Measurements from ENCODE around the gene RAD54L. TPM values are rescaled to one million over a fixed set of nuclear protein-coding genes. Genes with fewer than 3 reads are reported as not detected.
A peak's percentile ranks its signal among the peaks of the same experiment; 100 is the strongest.
"Not testable (repeated sequence)": the region's sequence is repeated elsewhere in the genome, so short reads cannot be mapped to it uniquely, and the experiment has no call there.

Gene RAD54L
- total and polyA plus RNA-seq, 4 donors: 0.08 to 8.8 (median 0.51) TPM

DNA sequence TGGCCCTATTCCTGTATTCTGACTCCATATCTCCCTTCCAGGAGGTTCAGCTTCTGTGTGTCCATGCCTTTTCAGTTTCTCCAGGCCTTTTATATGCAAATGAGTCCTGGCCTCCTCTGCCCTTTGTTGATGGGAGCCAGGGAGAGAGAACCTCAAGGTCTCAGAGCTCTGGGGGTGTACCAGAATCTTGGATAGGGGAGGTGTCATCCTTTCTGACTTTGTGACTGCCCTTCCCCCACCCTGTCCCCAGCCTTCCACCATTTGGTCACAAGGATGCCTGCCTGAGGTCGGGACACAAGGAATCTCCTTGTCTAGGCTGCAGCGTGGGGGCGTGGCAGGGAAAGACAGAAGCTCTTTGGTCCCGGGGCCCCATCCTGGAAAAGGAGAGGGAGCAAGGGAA, 25.8 kb upstream of the RAD54L start:
- H3K9ac ChIP-seq (ENCODE audit: low read depth in 1 of 2, low read length in 2 of 2): no peak overlapping the region
- H3K36me3 ChIP-seq (ENCODE audit: control insufficient read depth in 4 of 4, insufficient read depth in 3 of 4, low read depth in 1 of 4, low read length in 3 of 4): no peaks in the 10 kb centered on the region
- no peaks in the 10 kb centered on the region for H3K9me3 ChIP-seq (ENCODE audit: control insufficient read depth in 4 of 4, low read length in 3 of 4)
- no peak overlapping the region for H3K4me3 ChIP-seq (ENCODE audit: low read depth in 1 of 3, low read length in 3 of 3)
- WGBS: 59% methylated on average over 4 of the region's 4 CpGs
- no peaks in the 10 kb centered on the region for H3K27me3 ChIP-seq (ENCODE audit: control insufficient read depth in 4 of 4, insufficient read depth in 4 of 4, low read length in 3 of 4)
- TF ChIP-seq JUND (IDR thresholded peaks at IDR 0.05) (no peak), FOXA2 (IDR thresholded peaks at IDR 0.05) (no peak), YY1 (IDR thresholded peaks at IDR 0.05) (no peak), NR2F2 (IDR thresholded peaks at IDR 0.05) (no peak), MAX (IDR thresholded peaks at IDR 0.05) (no peak), RXRA (IDR thresholded peaks at IDR 0.05) (no peak), ATF3 (IDR thresholded peaks at IDR 0.05) (no peak), HNF4G (IDR thresholded peaks at IDR 0.05) (no peak)
- peaks cover 0 to 2% (median 0%) of the 10 kb centered on the region in 4 donors for H3K4me1 ChIP-seq (ENCODE audit: control insufficient read depth in 4 of 4, insufficient read depth in 4 of 4, low read length in 3 of 4)
- H3K27ac ChIP-seq (ENCODE audit: low read depth in 1 of 2, low read length in 2 of 2): no peak overlapping the region
- DNase-seq (ENCODE audit: low spot score): no peak

- H3K4me1 ChIP-seq (ENCODE audit: control insufficient read depth in 4 of 4, insufficient read depth in 4 of 4, low read length in 3 of 4); H3K9ac ChIP-seq (ENCODE audit: low read depth in 1 of 2, low read length in 2 of 2); H3K36me3 ChIP-seq (ENCODE audit: control insufficient read depth in 4 of 4, insufficient read depth in 3 of 4, low read depth in 1 of 4, low read length in 3 of 4); H3K27ac ChIP-seq (ENCODE audit: low read depth in 1 of 2, low read length in 2 of 2); H3K27me3 ChIP-seq (ENCODE audit: control insufficient read depth in 4 of 4, insufficient read depth in 4 of 4, low read length in 3 of 4); H3K4me3 ChIP-seq (ENCODE audit: low read depth in 1 of 3, low read length in 3 of 3); DNase-seq (ENCODE audit: low spot score); H3K9me3 ChIP-seq (ENCODE audit: control insufficient read depth in 4 of 4, low read length in 3 of 4): not testable (repeated sequence)
- 68% methylated on average over 11 of the region's 11 CpGs for WGBS
Observed at GRCh38 chr1:46223055-46223454, 24.5 kb upstream of the RAD54L start.

DNA sequence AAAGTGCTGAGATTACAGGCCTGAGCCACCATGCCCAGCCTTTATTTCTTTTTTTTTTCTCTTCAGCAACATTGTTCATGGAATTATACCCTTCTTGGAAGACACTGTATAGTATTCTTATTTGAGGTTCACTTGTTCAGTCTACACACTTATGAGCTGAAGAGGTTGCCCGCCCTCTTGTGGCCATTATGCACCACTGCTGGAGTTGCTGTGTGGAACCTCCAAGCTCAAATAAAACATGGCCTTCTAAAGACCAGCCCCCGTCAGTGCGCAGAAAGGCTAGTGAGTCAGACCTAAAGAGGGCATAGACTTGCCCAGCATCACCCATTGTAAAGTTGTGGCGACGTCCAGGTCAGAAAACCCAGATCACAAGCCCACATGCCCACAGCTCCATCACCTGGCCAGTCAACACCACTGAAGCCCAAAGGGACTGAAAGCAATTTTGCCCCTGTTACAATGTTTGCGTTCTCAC, 24.1 kb upstream of the RAD54L start:
- H3K36me3 ChIP-seq (ENCODE audit: control insufficient read depth in 4 of 4, insufficient read depth in 3 of 4, low read depth in 1 of 4, low read length in 3 of 4): no peaks in the 10 kb centered on the region
- TF ChIP-seq FOXA1 (IDR thresholded peaks at IDR 0.05) (no peak), ATF3 (IDR thresholded peaks at IDR 0.05) (no peak), EGR1 (IDR thresholded peaks at IDR 0.05; ENCODE audit: low read depth in 2 of 2) (no peak), RAD21 (IDR thresholded peaks at IDR 0.05) (peak; percentile 89 to 92), REST (IDR thresholded peaks at IDR 0.05) (no peak), RXRA (IDR thresholded peaks at IDR 0.05) (no peak), HNF4A (conservative IDR thresholded peaks at IDR 0.05) (peak in 1 of 2 donors; percentile 29), MAX (IDR thresholded peaks at IDR 0.05) (no peak), JUND (IDR thresholded peaks at IDR 0.05) (no peak), TAF1 (conservative IDR thresholded peaks at IDR 0.05) (no peak), GABPA (IDR thresholded peaks at IDR 0.05 in 1 of 2, conservative IDR thresholded peaks at IDR 0.05 in 1 of 2) (no peak), ZBTB33 (IDR thresholded peaks at IDR 0.05) (no peak), FOXA2 (IDR thresholded peaks at IDR 0.05) (no peak)
- TF ChIP-seq, protein P1, sequence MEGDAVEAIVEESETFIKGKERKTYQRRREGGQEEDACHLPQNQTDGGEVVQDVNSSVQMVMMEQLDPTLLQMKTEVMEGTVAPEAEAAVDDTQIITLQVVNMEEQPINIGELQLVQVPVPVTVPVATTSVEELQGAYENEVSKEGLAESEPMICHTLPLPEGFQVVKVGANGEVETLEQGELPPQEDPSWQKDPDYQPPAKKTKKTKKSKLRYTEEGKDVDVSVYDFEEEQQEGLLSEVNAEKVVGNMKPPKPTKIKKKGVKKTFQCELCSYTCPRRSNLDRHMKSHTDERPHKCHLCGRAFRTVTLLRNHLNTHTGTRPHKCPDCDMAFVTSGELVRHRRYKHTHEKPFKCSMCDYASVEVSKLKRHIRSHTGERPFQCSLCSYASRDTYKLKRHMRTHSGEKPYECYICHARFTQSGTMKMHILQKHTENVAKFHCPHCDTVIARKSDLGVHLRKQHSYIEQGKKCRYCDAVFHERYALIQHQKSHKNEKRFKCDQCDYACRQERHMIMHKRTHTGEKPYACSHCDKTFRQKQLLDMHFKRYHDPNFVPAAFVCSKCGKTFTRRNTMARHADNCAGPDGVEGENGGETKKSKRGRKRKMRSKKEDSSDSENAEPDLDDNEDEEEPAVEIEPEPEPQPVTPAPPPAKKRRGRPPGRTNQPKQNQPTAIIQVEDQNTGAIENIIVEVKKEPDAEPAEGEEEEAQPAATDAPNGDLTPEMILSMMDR (IDR thresholded peaks at IDR 0.05; ENCODE audit: low read depth, low read length, missing input control): peak; percentile 92
- WGBS: 10% methylated on average over 6 of the region's 6 CpGs
- no peak overlapping the region for H3K4me3 ChIP-seq (ENCODE audit: low read depth in 1 of 3, low read length in 3 of 3)
- H3K27me3 ChIP-seq (ENCODE audit: control insufficient read depth in 4 of 4, insufficient read depth in 4 of 4, low read length in 3 of 4): no peaks in the 10 kb centered on the region
- no peaks in the 10 kb centered on the region for H3K9me3 ChIP-seq (ENCODE audit: control insufficient read depth in 4 of 4, low read length in 3 of 4)
- peaks cover 0 to 2% (median 0%) of the 10 kb centered on the region in 4 donors for H3K4me1 ChIP-seq (ENCODE audit: control insufficient read depth in 4 of 4, insufficient read depth in 4 of 4, low read length in 3 of 4)
- DNase-seq (ENCODE audit: low spot score): peak; percentile 57
- no peak overlapping the region for H3K27ac ChIP-seq (ENCODE audit: low read depth in 1 of 2, low read length in 2 of 2)
- no peak overlapping the region for H3K9ac ChIP-seq (ENCODE audit: low read depth in 1 of 2, low read length in 2 of 2)
